HepG2 (cell line): Measurements from ENCODE around the gene LATS1. TPM values are rescaled to one million over a fixed set of nuclear protein-coding genes. Genes with fewer than 3 reads are reported as not detected.
A peak's percentile ranks its signal among the peaks of the same experiment; 100 is the strongest.

Experiments used
- BCL6 ChIP-seq: IDR thresholded peaks from 2 replicates; pipeline ENCODE4 v1.6.1; 2016; ENCODE audit warnings: missing genetic modification reagents, missing compliant biosample characterization
- CBFB ChIP-seq: sonication (generic); formaldehyde crosslinking; IDR thresholded peaks from 2 replicates; pipeline ENCODE4 v1.4.0; 2020; ENCODE audit warnings: missing genetic modification reagents
- FLYWCH1 ChIP-seq: sonication (generic); formaldehyde crosslinking; IDR thresholded peaks from 2 replicates; pipeline ENCODE4 v1.8.1; 2023; ENCODE audit warnings: mild to moderate bottlenecking, missing genetic modification reagents
- GATAD1 ChIP-seq: IDR thresholded peaks from 2 replicates; pipeline ENCODE4 v1.6.1; 2016; ENCODE audit warnings: missing genetic modification reagents, missing compliant biosample characterization
- GLI4 ChIP-seq: sonication (generic); formaldehyde crosslinking; IDR thresholded peaks from 2 replicates; pipeline ENCODE4 v1.5.1; 2020; ENCODE audit warnings: missing genetic modification reagents, mild to moderate bottlenecking, moderate library complexity, borderline replicate concordance
- KLF11 ChIP-seq: IDR thresholded peaks from 2 replicates; pipeline ENCODE4 v1.6.1; 2016; ENCODE audit warnings: missing compliant biosample characterization
- KLF13 ChIP-seq: sonication (generic); formaldehyde crosslinking; IDR thresholded peaks from 2 replicates; pipeline ENCODE4 v1.4.0; 2020; ENCODE audit warnings: mild to moderate bottlenecking, missing genetic modification reagents
- MYC ChIP-seq: sonication (generic); formaldehyde crosslinking; IDR thresholded peaks from 2 replicates; pipeline ENCODE4 v1.9.0; 2021; ENCODE audit warnings: missing genetic modification reagents, borderline replicate concordance
- REPIN1 ChIP-seq: sonication (generic); formaldehyde crosslinking; IDR thresholded peaks from 2 replicates; pipeline ENCODE4 v1.8.0; 2022; ENCODE audit warnings: missing genetic modification reagents, low read depth, mild to moderate bottlenecking, borderline replicate concordance
- RNF2 ChIP-seq: fragments of 450-650 bp; conservative IDR thresholded peaks from 2 replicates; pipeline ENCODE4 v1.6.1; 2016; ENCODE audit warnings: low read depth
- U2AF1 ChIP-seq: fragments of 200-400 bp; formaldehyde crosslinking; optimal IDR thresholded peaks from 2 replicates; pipeline ENCODE3; 2017; ENCODE audit warnings: mild to moderate bottlenecking, low read depth, low read length
- ZNF282 ChIP-seq: fragments of 450-650 bp; IDR thresholded peaks from 2 replicates; pipeline ENCODE4 v1.6.1; 2018; ENCODE audit not compliant: partially characterized antibody
- ZNF557 ChIP-seq: sonication (generic); formaldehyde crosslinking; IDR thresholded peaks from 2 replicates; pipeline ENCODE4 v1.4.0; 2020; ENCODE audit warnings: missing genetic modification reagents
- ZNF589 ChIP-seq: sonication (generic); formaldehyde crosslinking; conservative IDR thresholded peaks from 2 replicates; pipeline ENCODE4 v1.8.0; 2022; ENCODE audit warnings: mild to moderate bottlenecking, moderate library complexity, missing genetic modification reagents
- ZNF724P ChIP-seq: sonication (generic); formaldehyde crosslinking; IDR thresholded peaks from 2 replicates; pipeline ENCODE4 v1.8.0; 2022; ENCODE audit warnings: missing genetic modification reagents, borderline replicate concordance
- ZNF788 ChIP-seq: sonication (generic); formaldehyde crosslinking; IDR thresholded peaks from 2 replicates; pipeline ENCODE4 v1.5.0; 2020; ENCODE audit warnings: mild to moderate bottlenecking, missing genetic modification reagents, borderline replicate concordance
- ZNF850 ChIP-seq: sonication (generic); formaldehyde crosslinking; conservative IDR thresholded peaks from 2 replicates; pipeline ENCODE4 v1.9.0; 2021; ENCODE audit warnings: mild to moderate bottlenecking, missing genetic modification reagents
- polyA plus RNA-seq, 8 experiments: library from polyadenylated mRNA; depleted of rRNA in 3 of 8; stranded (reverse) in 7 of 8; unstranded in 1 of 8; fragments of >200 nt; fragmentation: Illumina TruSeq in 4 of 8; extraction: Trizol in 4 of 8; gene quantifications; 2 replicates each; pipeline versions ENCODE4 v1.2.1 to v1.2.3, GENCODE V29; 2011 to 2016; ENCODE audit warnings: low read depth in 4 of 8, missing spikeins in 1 of 8, mixed read lengths in 1 of 8; ENCODE audit not compliant: insufficient read depth in 1 of 8
- total RNA-seq, 5 experiments: library from RNA; depleted of rRNA; stranded (reverse); fragments of >200 nt; fragmentation: Illumina TruSeq; extraction: Trizol; gene quantifications; 2 replicates each; pipeline ENCODE4 v1.2.3, GENCODE V29; 2016; ENCODE audit warnings: low read depth in 1 of 5
- TF ChIP-seq, protein P1 (sequence below): sonication (generic); formaldehyde crosslinking; IDR thresholded peaks from 2 replicates; pipeline ENCODE4 v1.5.1; 2020; ENCODE audit warnings: missing genetic modification reagents, mild to moderate bottlenecking, borderline replicate concordance
- TF ChIP-seq, protein P2 (sequence below): sonication (generic); formaldehyde crosslinking; IDR thresholded peaks from 2 replicates; pipeline ENCODE4 v1.8.0; 2022; ENCODE audit warnings: mild to moderate bottlenecking, missing genetic modification reagents; ENCODE audit not compliant: insufficient replicate concordance
- TF ChIP-seq, protein P3 (sequence below): sonication (generic); formaldehyde crosslinking; IDR thresholded peaks from 2 replicates; pipeline ENCODE4 v1.8.0; 2022; ENCODE audit warnings: missing genetic modification reagents, mild to moderate bottlenecking, moderate library complexity, borderline replicate concordance
- TF ChIP-seq, protein P4 (sequence below): sonication (generic); formaldehyde crosslinking; IDR thresholded peaks from 2 replicates; pipeline ENCODE4 v1.4.0; 2020; ENCODE audit warnings: missing genetic modification reagents

The LATS1 gene
- total and polyA plus RNA-seq, 2 of the 13 experiments (the other 11 are each of a cell fraction or from before 2014, with no cell fraction given): 9.9 to 12.6 TPM

DNA sequence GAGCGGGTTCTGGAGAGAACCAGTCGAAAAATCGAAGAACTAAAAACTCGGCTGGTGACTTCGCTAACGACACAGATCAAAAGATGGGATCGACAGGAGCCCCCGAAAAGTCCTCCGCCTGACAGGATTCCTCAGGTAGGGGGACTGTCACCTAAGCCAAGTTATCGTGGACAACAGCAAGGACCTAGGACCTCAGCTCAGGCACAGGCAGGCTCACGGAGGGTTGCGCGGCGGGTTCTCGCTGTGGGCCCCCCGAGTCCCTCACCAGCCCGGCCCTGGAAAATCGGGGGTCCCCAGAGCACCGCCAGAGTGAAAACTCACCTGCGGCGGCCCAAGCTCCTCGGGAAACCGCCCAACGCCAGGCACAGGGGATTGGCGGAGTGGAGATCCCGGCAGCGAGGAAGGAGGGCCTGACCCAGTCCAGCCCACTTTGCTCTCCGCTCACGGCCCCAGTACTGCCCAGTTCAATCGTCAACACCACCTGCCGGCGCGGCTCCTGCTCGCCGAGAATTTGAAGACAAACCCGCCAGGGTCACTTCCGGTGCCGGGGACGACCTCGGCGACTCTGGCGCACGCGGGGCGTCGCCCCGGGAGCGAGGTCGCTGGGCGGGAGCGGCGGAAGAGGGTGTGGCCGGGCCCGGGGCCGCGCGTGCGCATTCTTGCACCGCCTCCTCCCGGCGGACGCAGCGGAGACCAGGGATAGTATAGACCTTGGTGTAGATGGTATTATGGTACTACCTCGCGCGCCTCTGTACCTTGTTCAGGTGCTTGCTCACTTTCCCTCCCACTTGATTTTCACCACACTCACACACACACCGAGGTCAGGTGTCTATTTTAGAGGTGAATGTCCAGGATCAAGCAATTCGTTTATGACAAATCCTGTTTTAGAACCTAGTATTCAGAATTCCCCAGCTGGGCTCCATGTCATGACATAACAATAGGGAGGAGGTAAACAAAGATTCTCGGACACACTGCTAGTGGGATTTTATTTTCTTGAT lies 69.5 kb downstream of the LATS1 start, which contains the start of gene KATNA1 (continued):
- peak; percentile 88 for TF ChIP-seq GATAD1 (CRISPR knock-in tag)
- TF ChIP-seq FLYWCH1: peak; percentile 97
- peak; percentile 99 for TF ChIP-seq GLI4 (CRISPR knock-in tag)
- peak; percentile 99 for TF ChIP-seq REPIN1 (CRISPR knock-in tag)
- TF ChIP-seq BCL6 (CRISPR knock-in tag): peak; percentile 66
- TF ChIP-seq KLF13 (CRISPR knock-in tag): peak; percentile 94
- peak; percentile 98; the same call in 1 of the 2 replicates for TF ChIP-seq ZNF724P
- TF ChIP-seq RNF2: peak; percentile 99
- peak; percentile 99 for TF ChIP-seq KLF11 (CRISPR knock-in tag)
- TF ChIP-seq, protein P1, sequence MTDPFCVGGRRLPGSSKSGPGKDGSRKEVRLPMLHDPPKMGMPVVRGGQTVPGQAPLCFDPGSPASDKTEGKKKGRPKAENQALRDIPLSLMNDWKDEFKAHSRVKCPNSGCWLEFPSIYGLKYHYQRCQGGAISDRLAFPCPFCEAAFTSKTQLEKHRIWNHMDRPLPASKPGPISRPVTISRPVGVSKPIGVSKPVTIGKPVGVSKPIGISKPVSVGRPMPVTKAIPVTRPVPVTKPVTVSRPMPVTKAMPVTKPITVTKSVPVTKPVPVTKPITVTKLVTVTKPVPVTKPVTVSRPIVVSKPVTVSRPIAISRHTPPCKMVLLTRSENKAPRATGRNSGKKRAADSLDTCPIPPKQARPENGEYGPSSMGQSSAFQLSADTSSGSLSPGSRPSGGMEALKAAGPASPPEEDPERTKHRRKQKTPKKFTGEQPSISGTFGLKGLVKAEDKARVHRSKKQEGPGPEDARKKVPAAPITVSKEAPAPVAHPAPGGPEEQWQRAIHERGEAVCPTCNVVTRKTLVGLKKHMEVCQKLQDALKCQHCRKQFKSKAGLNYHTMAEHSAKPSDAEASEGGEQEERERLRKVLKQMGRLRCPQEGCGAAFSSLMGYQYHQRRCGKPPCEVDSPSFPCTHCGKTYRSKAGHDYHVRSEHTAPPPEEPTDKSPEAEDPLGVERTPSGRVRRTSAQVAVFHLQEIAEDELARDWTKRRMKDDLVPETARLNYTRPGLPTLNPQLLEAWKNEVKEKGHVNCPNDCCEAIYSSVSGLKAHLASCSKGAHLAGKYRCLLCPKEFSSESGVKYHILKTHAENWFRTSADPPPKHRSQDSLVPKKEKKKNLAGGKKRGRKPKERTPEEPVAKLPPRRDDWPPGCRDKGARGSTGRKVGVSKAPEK (CRISPR knock-in tag): no peak
- TF ChIP-seq, protein P2, sequence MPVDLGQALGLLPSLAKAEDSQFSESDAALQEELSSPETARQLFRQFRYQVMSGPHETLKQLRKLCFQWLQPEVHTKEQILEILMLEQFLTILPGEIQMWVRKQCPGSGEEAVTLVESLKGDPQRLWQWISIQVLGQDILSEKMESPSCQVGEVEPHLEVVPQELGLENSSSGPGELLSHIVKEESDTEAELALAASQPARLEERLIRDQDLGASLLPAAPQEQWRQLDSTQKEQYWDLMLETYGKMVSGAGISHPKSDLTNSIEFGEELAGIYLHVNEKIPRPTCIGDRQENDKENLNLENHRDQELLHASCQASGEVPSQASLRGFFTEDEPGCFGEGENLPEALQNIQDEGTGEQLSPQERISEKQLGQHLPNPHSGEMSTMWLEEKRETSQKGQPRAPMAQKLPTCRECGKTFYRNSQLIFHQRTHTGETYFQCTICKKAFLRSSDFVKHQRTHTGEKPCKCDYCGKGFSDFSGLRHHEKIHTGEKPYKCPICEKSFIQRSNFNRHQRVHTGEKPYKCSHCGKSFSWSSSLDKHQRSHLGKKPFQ (CRISPR knock-in tag): peak; percentile 97
- TF ChIP-seq U2AF1: peak; percentile 80
- TF ChIP-seq ZNF788 (CRISPR knock-in tag): peak; percentile 100
- TF ChIP-seq ZNF557: peak; percentile 99
- TF ChIP-seq ZNF850: no peak
- TF ChIP-seq MYC: peak; percentile 96
- TF ChIP-seq ZNF589 (CRISPR knock-in tag): peak; percentile 99
- no peak for TF ChIP-seq ZNF282
- TF ChIP-seq, protein P3, sequence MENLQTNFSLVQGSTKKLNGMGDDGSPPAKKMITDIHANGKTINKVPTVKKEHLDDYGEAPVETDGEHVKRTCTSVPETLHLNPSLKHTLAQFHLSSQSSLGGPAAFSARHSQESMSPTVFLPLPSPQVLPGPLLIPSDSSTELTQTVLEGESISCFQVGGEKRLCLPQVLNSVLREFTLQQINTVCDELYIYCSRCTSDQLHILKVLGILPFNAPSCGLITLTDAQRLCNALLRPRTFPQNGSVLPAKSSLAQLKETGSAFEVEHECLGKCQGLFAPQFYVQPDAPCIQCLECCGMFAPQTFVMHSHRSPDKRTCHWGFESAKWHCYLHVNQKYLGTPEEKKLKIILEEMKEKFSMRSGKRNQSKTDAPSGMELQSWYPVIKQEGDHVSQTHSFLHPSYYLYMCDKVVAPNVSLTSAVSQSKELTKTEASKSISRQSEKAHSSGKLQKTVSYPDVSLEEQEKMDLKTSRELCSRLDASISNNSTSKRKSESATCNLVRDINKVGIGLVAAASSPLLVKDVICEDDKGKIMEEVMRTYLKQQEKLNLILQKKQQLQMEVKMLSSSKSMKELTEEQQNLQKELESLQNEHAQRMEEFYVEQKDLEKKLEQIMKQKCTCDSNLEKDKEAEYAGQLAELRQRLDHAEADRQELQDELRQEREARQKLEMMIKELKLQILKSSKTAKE (CRISPR knock-in tag): peak; percentile 93
- peak; percentile 88 for TF ChIP-seq CBFB (CRISPR knock-in tag)
- TF ChIP-seq, protein P4, sequence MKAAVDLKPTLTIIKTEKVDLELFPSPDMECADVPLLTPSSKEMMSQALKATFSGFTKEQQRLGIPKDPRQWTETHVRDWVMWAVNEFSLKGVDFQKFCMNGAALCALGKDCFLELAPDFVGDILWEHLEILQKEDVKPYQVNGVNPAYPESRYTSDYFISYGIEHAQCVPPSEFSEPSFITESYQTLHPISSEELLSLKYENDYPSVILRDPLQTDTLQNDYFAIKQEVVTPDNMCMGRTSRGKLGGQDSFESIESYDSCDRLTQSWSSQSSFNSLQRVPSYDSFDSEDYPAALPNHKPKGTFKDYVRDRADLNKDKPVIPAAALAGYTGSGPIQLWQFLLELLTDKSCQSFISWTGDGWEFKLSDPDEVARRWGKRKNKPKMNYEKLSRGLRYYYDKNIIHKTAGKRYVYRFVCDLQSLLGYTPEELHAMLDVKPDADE: peak; percentile 95
